HEK293 (cell line): ENCODE results near the gene EMD.

ENCODE experiments used
- CTCF ChIA-PET: fragments of 350-600 bp; formaldehyde crosslinking; extraction: SDS; loops from one replicate; lab custom pipeline; 2021; ENCODE audit warnings: antibody characterized with exemption; lab: Yijun Ruan, JAX
- POLR2A ChIA-PET: fragments of 300-600 bp; formaldehyde crosslinking; extraction: SDS; loops from one replicate; lab custom pipeline; 2020; ENCODE audit warnings: antibody characterized with exemption, inconsistent platforms; lab: Yijun Ruan, JAX
- H3K27ac ChIP-seq: fragments of 200-500 bp; sonication (Bioruptor generic); 2 replicates; pipeline ENCODE4 v1.5.1; 2014; ENCODE audit warnings: low read depth, low read length, control low read depth, inconsistent platforms; ENCODE audit errors: extremely low read depth
- H3K36me3 ChIP-seq, 2 experiments: fragments of 200-500 bp in 1 of 2; sonication (Bioruptor generic) in 1 of 2; 1 replicate in 1 of 2; 2 replicates in 1 of 2; pipeline ENCODE4 v1.5.1; 2014 to 2017; ENCODE audit warnings: inconsistent platforms in 2 of 2, low read length in 2 of 2; ENCODE audit not compliant: control insufficient read depth in 2 of 2, insufficient read depth in 1 of 2
- H3K4me1 ChIP-seq: fragments of 200-500 bp; sonication (Bioruptor generic); 2 replicates; pipeline ENCODE4 v1.5.1; 2014; ENCODE audit warnings: mild to moderate bottlenecking, low read length, inconsistent platforms; ENCODE audit not compliant: control insufficient read depth, insufficient read depth
- H3K4me3 ChIP-seq: 2 replicates; pipeline ENCODE4 v1.5.1; 2011; ENCODE audit warnings: low read depth, mild to moderate bottlenecking, control low read depth, low read length, moderate library complexity
- H3K9me3 ChIP-seq: fragments of 200-500 bp; sonication (Bioruptor generic); 2 replicates; pipeline ENCODE4 v1.5.1; 2014; ENCODE audit warnings: low read depth, low read length, inconsistent platforms; ENCODE audit not compliant: control insufficient read depth, insufficient read depth
- EGR2 ChIP-seq: fragments of 450-650 bp; formaldehyde crosslinking; IDR thresholded peaks from 2 replicates; pipeline ENCODE4 v1.5.1; 2016; ENCODE audit warnings: low read depth, missing biosample characterization, missing genetic modification characterization
- GLIS1 ChIP-seq: fragments of 450-650 bp; formaldehyde crosslinking; IDR thresholded peaks from 2 replicates; pipeline ENCODE4 v1.5.1; 2016; ENCODE audit warnings: missing biosample characterization, missing genetic modification characterization
- PATZ1 ChIP-seq: fragments of 450-650 bp; formaldehyde crosslinking; IDR thresholded peaks from 2 replicates; pipeline ENCODE4 v1.5.1; 2016; ENCODE audit warnings: missing biosample characterization, missing genetic modification characterization
- PRDM10 ChIP-seq: fragments of 450-650 bp; formaldehyde crosslinking; IDR thresholded peaks from 2 replicates; pipeline ENCODE4 v1.5.1; 2016; ENCODE audit warnings: missing biosample characterization, missing genetic modification characterization
- REST ChIP-seq: fragments of 450-650 bp; formaldehyde crosslinking; IDR thresholded peaks from 2 replicates; pipeline ENCODE4 v1.5.1; 2016; ENCODE audit warnings: missing biosample characterization, missing genetic modification characterization
- SCRT1 ChIP-seq: fragments of 450-650 bp; formaldehyde crosslinking; IDR thresholded peaks from 2 replicates; pipeline ENCODE4 v1.5.1; 2016; ENCODE audit warnings: missing biosample characterization, missing genetic modification characterization, borderline replicate concordance
- SP3 ChIP-seq: fragments of 450-650 bp; formaldehyde crosslinking; IDR thresholded peaks from 2 replicates; pipeline ENCODE4 v1.5.1; 2016; ENCODE audit warnings: missing biosample characterization, missing genetic modification characterization
- WT1 ChIP-seq: fragments of 450-650 bp; formaldehyde crosslinking; IDR thresholded peaks from 2 replicates; pipeline ENCODE4 v1.5.1; 2016; ENCODE audit warnings: missing biosample characterization, missing genetic modification characterization
- ZBTB6 ChIP-seq: fragments of 450-650 bp; formaldehyde crosslinking; IDR thresholded peaks from 2 replicates; pipeline ENCODE4 v1.5.1; 2017; ENCODE audit warnings: missing biosample characterization, missing genetic modification characterization
- ZFHX2 ChIP-seq: fragments of 450-650 bp; formaldehyde crosslinking; conservative IDR thresholded peaks from 2 replicates; pipeline ENCODE4 v1.5.1; 2016; ENCODE audit warnings: missing biosample characterization, missing genetic modification characterization
- ZIC2 ChIP-seq: fragments of 450-650 bp; formaldehyde crosslinking; IDR thresholded peaks from 2 replicates; pipeline ENCODE4 v1.5.1; 2016; ENCODE audit warnings: missing biosample characterization, missing genetic modification characterization
- ZNF341 ChIP-seq: fragments of 450-650 bp; formaldehyde crosslinking; IDR thresholded peaks from 2 replicates; pipeline ENCODE4; 2016; ENCODE audit warnings: low read depth, missing biosample characterization, missing genetic modification characterization
- ZNF404 ChIP-seq: fragments of 450-650 bp; formaldehyde crosslinking; IDR thresholded peaks from 2 replicates; pipeline ENCODE4 v1.5.1; 2017; ENCODE audit warnings: missing biosample characterization, missing genetic modification characterization
- TF ChIP-seq, protein P1 (sequence below): fragments of 450-650 bp; formaldehyde crosslinking; IDR thresholded peaks from 2 replicates; pipeline ENCODE4 v1.5.1; 2017; ENCODE audit warnings: missing biosample characterization, missing genetic modification characterization

EMD gene

DNA sequence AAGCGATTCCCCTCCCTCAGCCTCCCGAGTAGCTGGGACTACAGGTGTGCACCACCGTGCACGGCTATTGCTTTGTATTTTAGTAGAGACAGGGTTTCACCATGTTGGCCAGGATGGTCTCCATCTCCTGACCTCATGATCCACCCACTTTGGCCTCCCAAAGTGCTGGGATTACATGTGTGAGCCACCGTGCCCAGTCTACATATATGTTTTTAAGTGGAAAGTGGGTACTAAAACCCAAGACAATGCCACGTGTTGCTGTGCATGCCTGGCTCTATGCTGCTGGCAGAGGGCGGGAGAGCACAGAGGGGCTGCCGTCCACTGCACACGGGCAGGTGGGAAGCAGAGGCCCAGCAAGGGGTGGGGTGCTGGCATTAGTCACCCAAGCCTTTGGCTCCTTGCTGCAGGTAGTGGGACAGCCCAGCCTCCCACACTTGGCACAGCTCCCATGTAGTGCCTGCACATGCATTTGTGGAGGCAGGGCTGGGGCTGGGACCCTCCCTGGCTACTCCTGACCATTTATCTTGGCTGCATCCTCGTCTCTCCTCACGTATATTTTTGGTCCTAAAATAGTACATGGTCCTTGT, 3.5 kb downstream of the EMD start:
- H3K36me3 ChIP-seq = peaks cover 0 to 22% of the 10 kb centered on the region in 2 experiments; a peak in 2 of 3 replicates
- TF ChIP-seq ZFHX2 (tag by site-specific recombination) (peak; percentile 66), EGR2 (tag by site-specific recombination) (peak; percentile 46; the same call in 1 of the 2 replicates), PRDM10 (peak; percentile 44; the same call in 1 of the 2 replicates), ZBTB6 (no peak), SCRT1 (tag by site-specific recombination) (peak; percentile 22; the same call in 1 of the 2 replicates)
- ChIA-PET POLR2A (interaction anchor here (1.1 to 3.1 kb wide), 8 partner anchors 9 to 99 kb away, joined by 3 to 26 read pairs (median 4); partner anchors contain the start of genes DNASE1L1, FLNA, LAGE3 and RPL10), CTCF (interaction anchor here (1.3 to 3.0 kb wide), 2 partner anchors 9 to 17 kb away, joined by 6 to 18 read pairs; partner anchors contain the start of gene FLNA)
- no peak overlapping the region for H3K4me3 ChIP-seq
- 0 out of 2 replicates have a peak, but pooled peaks cover 3% of the 10 kb centered on the region for H3K4me1 ChIP-seq
- H3K9me3 ChIP-seq = no peaks in the 10 kb centered on the region
- no peak overlapping the region for H3K27ac ChIP-seq

DNA sequence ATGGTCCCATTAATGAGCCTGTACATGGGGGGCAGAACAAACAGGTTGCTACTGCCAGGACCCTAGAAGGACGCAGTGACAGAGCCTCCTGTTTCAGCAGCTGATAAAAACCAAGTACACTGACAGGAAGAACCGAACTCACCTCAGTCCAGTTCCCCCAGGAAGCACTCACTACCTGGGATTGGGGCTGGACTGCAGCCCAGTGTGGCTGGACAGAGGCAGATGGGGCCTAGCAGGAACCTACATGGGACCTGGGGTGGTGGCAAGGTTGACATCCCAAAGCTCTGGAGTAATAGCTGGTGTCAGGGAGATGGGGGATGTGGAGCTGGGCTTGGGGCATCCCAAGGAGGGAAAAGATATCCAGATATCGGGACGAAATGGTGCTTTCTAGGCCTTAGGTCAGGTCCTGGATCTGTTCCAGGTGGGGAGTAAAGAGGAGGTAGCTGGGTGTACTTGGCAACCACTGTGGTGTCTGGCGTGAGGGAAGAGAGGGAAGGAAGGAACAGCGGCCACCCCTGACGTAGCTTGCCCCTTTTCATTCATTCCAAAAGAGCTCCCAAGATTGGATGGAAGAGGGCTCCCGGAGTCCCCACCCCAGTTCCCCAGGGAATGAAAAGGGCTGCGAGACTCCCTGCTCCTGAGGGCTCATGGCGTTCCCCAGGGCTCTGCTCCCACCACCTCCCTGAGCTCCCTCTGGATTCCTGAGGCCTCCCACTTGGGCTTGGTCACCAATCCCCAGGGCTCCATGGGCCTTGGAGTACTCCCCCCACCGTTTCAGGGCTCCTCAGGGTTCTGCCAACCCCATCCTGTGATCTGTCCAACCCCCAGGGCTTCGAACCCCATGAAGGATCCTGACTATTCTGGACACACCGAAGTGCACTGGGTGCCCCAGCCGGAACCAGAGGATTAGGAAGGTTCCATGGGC, 4.5 kb downstream of the EMD start:
- POLR2A ChIA-PET = interaction anchor here (1.1 to 3.1 kb wide), 7 partner anchors 10 to 98 kb away, joined by 3 to 26 read pairs (median 4); partner anchors contain the start of genes DNASE1L1 and FLNA
- no peaks in the 10 kb centered on the region for H3K9me3 ChIP-seq
- CTCF ChIA-PET = interaction anchor here (0.9 to 3.0 kb wide), 5 partner anchors 10 to 248 kb away, joined by 3 to 18 read pairs (median 6); partner anchors contain the start of gene FLNA
- H3K27ac ChIP-seq = no peak overlapping the region
- H3K4me3 ChIP-seq = no peak overlapping the region
- no peak for TF ChIP-seq ZNF404 (tag by site-specific recombination)
- peak; percentile 52 for TF ChIP-seq WT1
- TF ChIP-seq GLIS1 = peak; percentile 72
- TF ChIP-seq, protein P1, sequence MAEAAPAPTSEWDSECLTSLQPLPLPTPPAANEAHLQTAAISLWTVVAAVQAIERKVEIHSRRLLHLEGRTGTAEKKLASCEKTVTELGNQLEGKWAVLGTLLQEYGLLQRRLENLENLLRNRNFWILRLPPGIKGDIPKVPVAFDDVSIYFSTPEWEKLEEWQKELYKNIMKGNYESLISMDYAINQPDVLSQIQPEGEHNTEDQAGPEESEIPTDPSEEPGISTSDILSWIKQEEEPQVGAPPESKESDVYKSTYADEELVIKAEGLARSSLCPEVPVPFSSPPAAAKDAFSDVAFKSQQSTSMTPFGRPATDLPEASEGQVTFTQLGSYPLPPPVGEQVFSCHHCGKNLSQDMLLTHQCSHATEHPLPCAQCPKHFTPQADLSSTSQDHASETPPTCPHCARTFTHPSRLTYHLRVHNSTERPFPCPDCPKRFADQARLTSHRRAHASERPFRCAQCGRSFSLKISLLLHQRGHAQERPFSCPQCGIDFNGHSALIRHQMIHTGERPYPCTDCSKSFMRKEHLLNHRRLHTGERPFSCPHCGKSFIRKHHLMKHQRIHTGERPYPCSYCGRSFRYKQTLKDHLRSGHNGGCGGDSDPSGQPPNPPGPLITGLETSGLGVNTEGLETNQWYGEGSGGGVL (tag by site-specific recombination) = peak; percentile 12; the same call in 1 of the 2 replicates
- peak; percentile 84 for TF ChIP-seq REST
- TF ChIP-seq PATZ1 (tag by site-specific recombination) = 0 out of 2 replicates have a peak, but pooled peaks have one; percentile 23
- peak; percentile 52 for TF ChIP-seq ZNF341 (tag by site-specific recombination)
- peak; percentile 55; the same call in 1 of the 2 replicates for TF ChIP-seq ZIC2
- TF ChIP-seq SP3 (tag by site-specific recombination) = no peak
- no peaks in the 10 kb centered on the region for H3K4me1 ChIP-seq
- peaks cover 0 to 22% of the 10 kb centered on the region in 2 experiments; a peak in 2 of 3 replicates for H3K36me3 ChIP-seq
